HEK293T (cell line): ENCODE data around the gene DACH1.

Source experiments
- CTCF ChIA-PET: fragments of 350-600 bp; formaldehyde crosslinking; extraction: SDS; loops from one replicate; lab custom pipeline; 2021; ENCODE audit warnings: antibody characterized with exemption, inconsistent platforms; lab: Yijun Ruan, JAX
- POLR2A ChIA-PET: fragments of 350-600 bp; formaldehyde crosslinking; extraction: SDS; loops from one replicate; lab custom pipeline; 2020; ENCODE audit warnings: antibody characterized with exemption, inconsistent platforms; lab: Yijun Ruan, JAX
- DNase-seq: peaks from one replicate; pipeline ENCODE4 v3.0.0; 2012; ENCODE audit warnings: mixed read lengths; ENCODE audit errors: extremely low spot score
- ARNT ChIP-seq: fragments of 450-650 bp; IDR thresholded peaks from 2 replicates; pipeline ENCODE4 v1.6.1; 2017; ENCODE audit warnings: mild to moderate bottlenecking
- BHLHE40 ChIP-seq: fragments of 450-650 bp; IDR thresholded peaks from 2 replicates; pipeline ENCODE4 v1.6.1; 2016; ENCODE audit warnings: mild to moderate bottlenecking, moderate library complexity, borderline replicate concordance
- CTBP1 ChIP-seq: fragments of 450-650 bp; IDR thresholded peaks from 2 replicates; pipeline ENCODE4 v1.6.1; 2016; ENCODE audit warnings: borderline replicate concordance
- ELF4 ChIP-seq: fragments of 450-650 bp; IDR thresholded peaks from 2 replicates; pipeline ENCODE4 v1.6.1; 2017; ENCODE audit warnings: antibody characterized with exemption
- FOXA1 ChIP-seq: fragments of 450-650 bp; IDR thresholded peaks from 2 replicates; pipeline ENCODE4 v1.6.1; 2016; ENCODE audit warnings: mild to moderate bottlenecking
- FOXK2 ChIP-seq: fragments of 450-650 bp; IDR thresholded peaks from 2 replicates; pipeline ENCODE4 v1.6.1; 2016; ENCODE audit warnings: mild to moderate bottlenecking
- FOXM1 ChIP-seq: fragments of 450-650 bp; IDR thresholded peaks from 2 replicates; pipeline ENCODE4 v1.6.1; 2017; ENCODE audit warnings: mild to moderate bottlenecking, borderline replicate concordance
- HDGF ChIP-seq: fragments of 450-650 bp; IDR thresholded peaks from 2 replicates; pipeline ENCODE4 v1.6.1; 2017; ENCODE audit warnings: antibody characterized with exemption, borderline replicate concordance
- L3MBTL2 ChIP-seq: fragments of 450-650 bp; conservative IDR thresholded peaks from 2 replicates; pipeline ENCODE4 v1.6.1; 2016; ENCODE audit warnings: mild to moderate bottlenecking
- LEF1 ChIP-seq: fragments of 450-650 bp; IDR thresholded peaks from 2 replicates; pipeline ENCODE4 v1.6.1; 2017; ENCODE audit warnings: mild to moderate bottlenecking, borderline replicate concordance
- NFRKB ChIP-seq: fragments of 450-650 bp; IDR thresholded peaks from 2 replicates; pipeline ENCODE4 v1.6.1; 2016; ENCODE audit warnings: mild to moderate bottlenecking, moderate library complexity
- SP1 ChIP-seq: fragments of 450-650 bp; IDR thresholded peaks from 2 replicates; pipeline ENCODE4 v1.6.1; 2017
- SUZ12 ChIP-seq: fragments of 450-650 bp; IDR thresholded peaks from 2 replicates; pipeline ENCODE4 v1.6.1; 2016; ENCODE audit warnings: mild to moderate bottlenecking
- TARDBP ChIP-seq: fragments of 450-650 bp; IDR thresholded peaks from 2 replicates; pipeline ENCODE4 v1.6.1; 2016
- ZNF384 ChIP-seq: fragments of 450-650 bp; IDR thresholded peaks from 2 replicates; pipeline ENCODE4 v1.6.1; 2016
- TF ChIP-seq, protein P1 (sequence below): fragments of 450-650 bp; IDR thresholded peaks from 2 replicates; pipeline ENCODE4 v1.6.1; 2016

Gene DACH1

DNA sequence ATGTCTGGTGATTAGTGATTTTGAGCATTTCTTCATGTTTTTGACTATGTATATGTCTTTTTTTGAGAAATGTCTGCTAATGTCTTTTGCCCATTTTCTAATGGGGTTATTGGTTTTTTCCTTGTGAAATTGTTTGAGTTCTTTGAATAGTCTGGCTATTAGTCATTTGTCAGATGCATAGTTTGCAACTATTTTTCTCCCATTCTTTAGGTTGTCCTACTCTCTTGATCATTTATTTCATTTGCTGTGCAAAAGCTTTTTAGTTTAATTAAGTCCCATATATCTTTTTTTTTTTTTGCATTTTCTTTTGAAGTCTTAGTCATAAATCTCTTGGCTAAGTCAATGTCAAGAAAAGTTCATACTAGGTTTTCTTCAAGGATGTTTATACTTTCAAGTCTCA, 449.8 kb downstream of the DACH1 start:
- ChIA-PET POLR2A (no interaction called here), CTCF (no interaction called here)
- no peak for DNase-seq
- TF ChIP-seq, protein P1, sequence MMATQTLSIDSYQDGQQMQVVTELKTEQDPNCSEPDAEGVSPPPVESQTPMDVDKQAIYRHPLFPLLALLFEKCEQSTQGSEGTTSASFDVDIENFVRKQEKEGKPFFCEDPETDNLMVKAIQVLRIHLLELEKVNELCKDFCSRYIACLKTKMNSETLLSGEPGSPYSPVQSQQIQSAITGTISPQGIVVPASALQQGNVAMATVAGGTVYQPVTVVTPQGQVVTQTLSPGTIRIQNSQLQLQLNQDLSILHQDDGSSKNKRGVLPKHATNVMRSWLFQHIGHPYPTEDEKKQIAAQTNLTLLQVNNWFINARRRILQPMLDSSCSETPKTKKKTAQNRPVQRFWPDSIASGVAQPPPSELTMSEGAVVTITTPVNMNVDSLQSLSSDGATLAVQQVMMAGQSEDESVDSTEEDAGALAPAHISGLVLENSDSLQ: peak; percentile 1; the same call in 1 of the 2 replicates
- no peak for TF ChIP-seq L3MBTL2

DNA sequence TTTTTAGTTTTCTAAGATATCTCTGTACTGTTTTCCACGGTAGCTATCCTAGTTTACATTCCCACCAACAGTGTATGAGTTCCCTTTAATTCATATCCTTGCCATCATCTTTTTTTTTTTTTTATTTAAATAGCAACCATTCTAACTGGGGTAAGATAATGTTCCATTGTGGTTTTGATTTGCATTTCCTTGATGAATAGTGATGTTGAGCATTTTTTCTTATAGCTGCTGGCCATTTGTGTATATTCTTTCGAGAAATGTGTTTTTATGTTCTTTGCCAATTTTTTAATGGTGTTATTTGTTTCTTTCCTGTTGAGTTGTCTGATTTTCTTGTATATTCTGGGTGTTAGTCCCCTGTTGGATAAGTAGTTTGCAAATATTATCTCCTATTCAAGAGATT, 454.8 kb downstream of the DACH1 start:
- ChIA-PET CTCF (no interaction called here), POLR2A (no interaction called here)
- DNase-seq: no peak
- TF ChIP-seq SP1: no peak
- TF ChIP-seq FOXA1: no peak

DNA sequence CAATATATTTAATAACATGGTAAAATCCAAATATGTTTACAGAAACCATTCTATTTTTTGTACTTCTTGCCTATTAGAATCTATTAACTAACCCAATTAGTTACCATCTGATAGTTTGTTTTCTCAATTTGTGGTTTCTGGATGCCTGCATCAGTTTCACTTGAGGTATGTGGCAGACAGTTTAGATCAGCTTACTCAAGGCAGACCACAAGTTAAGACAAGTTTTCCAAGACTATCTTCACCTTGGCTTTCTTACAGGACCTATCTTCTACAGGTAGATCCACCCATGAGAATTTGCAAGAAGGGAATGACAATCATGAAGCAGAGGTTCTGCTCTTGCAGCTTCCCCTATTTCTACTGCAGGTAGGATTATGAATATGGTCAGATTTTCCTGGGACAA, 458.6 kb downstream of the DACH1 start:
- TF ChIP-seq SP1 (no peak), BHLHE40 (no peak), FOXM1 (no peak), L3MBTL2 (no peak), FOXK2 (no peak), ZNF384 (no peak), SUZ12 (no peak), CTBP1 (no peak), ARNT (no peak), ELF4 (no peak), TARDBP (no peak), NFRKB (no peak), HDGF (no peak), LEF1 (no peak), FOXA1 (no peak)
- TF ChIP-seq, protein P1: no peak
- POLR2A ChIA-PET: no interaction called here
- CTCF ChIA-PET: no interaction called here
- DNase-seq: no peak

DNA sequence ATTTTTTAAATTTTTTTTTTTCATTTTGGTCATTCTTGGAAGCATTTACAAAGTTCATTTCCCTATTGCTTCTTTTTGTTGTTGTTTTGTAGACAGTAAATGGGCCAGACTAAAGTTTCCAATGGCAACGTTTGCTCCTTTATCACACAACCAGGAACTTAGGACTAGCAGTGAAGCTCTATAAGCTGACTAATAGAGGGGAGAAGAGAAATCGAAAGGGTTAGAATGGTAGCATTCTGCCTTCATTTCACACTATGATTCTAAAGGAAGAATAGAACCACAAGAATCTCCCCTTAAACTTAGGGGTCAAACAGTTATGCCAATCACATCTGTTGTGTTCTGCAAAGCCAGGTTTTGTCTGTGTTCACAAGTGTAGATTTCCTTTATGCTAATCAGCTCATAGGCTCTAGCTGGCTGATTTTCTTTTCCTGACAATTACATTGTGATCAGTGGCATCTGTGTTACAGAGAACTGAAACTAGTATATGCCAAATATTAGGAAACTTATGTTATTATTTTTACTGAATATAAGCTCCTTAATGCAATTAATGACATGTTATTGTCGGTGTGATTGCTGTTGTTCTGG, 467.3 kb downstream of the DACH1 start:
- TF ChIP-seq NFRKB: no peak
- TF ChIP-seq FOXM1: no peak
- TF ChIP-seq, protein P1: no peak
- no peak for TF ChIP-seq LEF1
- no peak for TF ChIP-seq SUZ12
- no peak for TF ChIP-seq HDGF
- no peak for TF ChIP-seq L3MBTL2
- no peak for TF ChIP-seq FOXA1
- no peak for TF ChIP-seq FOXK2
- TF ChIP-seq SP1: no peak
- no peak for TF ChIP-seq CTBP1
- no peak for TF ChIP-seq ELF4
- no peak for TF ChIP-seq ZNF384
- no peak for TF ChIP-seq TARDBP
- TF ChIP-seq ARNT: no peak
- no peak for TF ChIP-seq BHLHE40
- ChIA-PET POLR2A (no interaction called here), CTCF (interaction anchor here (0.6 to 1.1 kb wide), 2 partner anchors 9 to 10 kb away, joined by 3 read pairs; no protein-coding TSS in a partner anchor)
- DNase-seq: no peak

DNA sequence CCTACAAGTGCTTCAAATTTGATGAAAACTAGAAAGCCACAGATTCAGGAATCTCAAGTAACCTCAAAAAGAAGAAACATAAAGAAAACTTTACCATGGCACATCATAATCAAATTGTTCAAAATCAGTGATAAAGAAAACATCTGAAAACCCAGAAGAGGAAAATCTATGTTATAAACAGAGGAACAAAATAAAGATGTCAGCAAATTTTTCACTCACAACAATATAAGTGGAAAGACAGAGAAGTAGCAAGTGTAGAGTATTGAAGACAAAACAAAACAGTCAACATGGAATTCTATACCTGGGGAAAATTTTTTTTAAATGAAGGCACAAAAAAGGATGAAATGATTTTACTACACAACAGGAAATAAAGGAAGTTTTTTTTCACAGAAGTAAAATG, 470.9 kb downstream of the DACH1 start:
- DNase-seq: no peak
- POLR2A ChIA-PET: no interaction called here
- TF ChIP-seq FOXK2 (no peak), SP1 (no peak), L3MBTL2 (no peak), TARDBP (no peak), ELF4 (no peak), FOXM1 (no peak), BHLHE40 (no peak), HDGF (no peak), ZNF384 (no peak), NFRKB (no peak), SUZ12 (no peak), LEF1 (no peak), FOXA1 (no peak), CTBP1 (no peak), ARNT (no peak)
- TF ChIP-seq, protein P1: no peak
- CTCF ChIA-PET: no interaction called here

DNA sequence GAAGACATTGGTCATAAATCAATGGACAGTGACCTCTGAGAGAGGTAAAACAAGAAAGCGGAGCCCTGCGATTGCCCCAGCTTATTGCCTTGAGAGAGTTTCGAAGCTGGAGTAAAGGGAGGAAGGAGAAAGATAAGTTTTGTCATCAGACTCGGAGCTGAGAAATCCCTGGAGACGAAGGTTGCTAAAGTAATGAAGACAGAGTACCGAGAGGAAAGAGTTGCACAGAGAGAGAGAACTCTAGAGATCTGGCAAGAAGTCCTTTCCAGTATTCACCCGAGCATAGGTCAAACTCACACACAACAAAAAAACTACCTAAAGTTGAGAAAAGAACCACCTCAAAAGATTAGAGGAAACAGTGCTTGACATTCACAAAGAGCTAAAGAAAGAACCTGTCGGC, 472.0 kb downstream of the DACH1 start:
- no peak for DNase-seq
- CTCF ChIA-PET: interaction anchor here (0.7 kb wide), 1 partner anchor 1049 kb away, joined by 3 read pairs; no protein-coding TSS in a partner anchor
- TF ChIP-seq TARDBP (no peak), FOXM1 (no peak), ELF4 (no peak), SP1 (no peak)
- POLR2A ChIA-PET: no interaction called here
